Panc1 (cell line): Measurements from ENCODE around the gene C16orf82.

Experiments
- CTCF ChIP-seq: fragments of 450-650 bp; IDR thresholded peaks from 2 replicates; pipeline ENCODE4 v1.5.1; 2017; ENCODE audit warnings: mild to moderate bottlenecking
- POLR2AphosphoS5 ChIP-seq: IDR thresholded peaks from 2 replicates; pipeline ENCODE4 v1.6.1; 2012; ENCODE audit warnings: mild to moderate bottlenecking, low read depth, low read length, moderate library complexity
- REST ChIP-seq, 2 experiments: IDR thresholded peaks; 2 replicates each; pipeline ENCODE4 v1.6.1; 2011 to 2012; ENCODE audit warnings: low read depth in 2 of 2, control low read depth in 1 of 2, low read length in 1 of 2, mild to moderate bottlenecking in 1 of 2, moderate library complexity in 1 of 2; ENCODE audit not compliant: insufficient read depth in 1 of 2
- SIN3A ChIP-seq: IDR thresholded peaks from 2 replicates; pipeline ENCODE4 v1.6.1; 2012; ENCODE audit warnings: low read depth, mild to moderate bottlenecking, low read length, moderate library complexity, borderline replicate concordance; ENCODE audit not compliant: insufficient read depth

- no peak for TF ChIP-seq CTCF
- no peak for TF ChIP-seq REST (IDR thresholded peaks at IDR 0.05; ENCODE audit: insufficient read depth in 1 of 2, low read depth in 2 of 2, low read length in 1 of 2)
- TF ChIP-seq POLR2AphosphoS5, result no peak
- no peak for TF ChIP-seq SIN3A
Measured at GRCh38 chr16:27102701-27103575, 36.2 kb downstream of the C16orf82 start.
